GM10266 (cell line): ENCODE measurements around the gene DNAJC11.
"Not testable (repeated sequence)": the region's sequence is repeated elsewhere in the genome, so short reads cannot be mapped to it uniquely, and the experiment has no call there.

ENCODE experiments used
- DNase-seq: peaks from one replicate; pipeline ENCODE4 v3.0.0; 2012; ENCODE audit errors: extremely low spot score
- CTCF ChIP-seq: IDR thresholded peaks from 2 replicates; pipeline ENCODE4 v1.5.1; 2012; ENCODE audit warnings: mild to moderate bottlenecking, low read depth; ENCODE audit not compliant: control insufficient read depth, insufficient read depth; ENCODE audit errors: missing control alignments

DNAJC11 gene

DNA sequence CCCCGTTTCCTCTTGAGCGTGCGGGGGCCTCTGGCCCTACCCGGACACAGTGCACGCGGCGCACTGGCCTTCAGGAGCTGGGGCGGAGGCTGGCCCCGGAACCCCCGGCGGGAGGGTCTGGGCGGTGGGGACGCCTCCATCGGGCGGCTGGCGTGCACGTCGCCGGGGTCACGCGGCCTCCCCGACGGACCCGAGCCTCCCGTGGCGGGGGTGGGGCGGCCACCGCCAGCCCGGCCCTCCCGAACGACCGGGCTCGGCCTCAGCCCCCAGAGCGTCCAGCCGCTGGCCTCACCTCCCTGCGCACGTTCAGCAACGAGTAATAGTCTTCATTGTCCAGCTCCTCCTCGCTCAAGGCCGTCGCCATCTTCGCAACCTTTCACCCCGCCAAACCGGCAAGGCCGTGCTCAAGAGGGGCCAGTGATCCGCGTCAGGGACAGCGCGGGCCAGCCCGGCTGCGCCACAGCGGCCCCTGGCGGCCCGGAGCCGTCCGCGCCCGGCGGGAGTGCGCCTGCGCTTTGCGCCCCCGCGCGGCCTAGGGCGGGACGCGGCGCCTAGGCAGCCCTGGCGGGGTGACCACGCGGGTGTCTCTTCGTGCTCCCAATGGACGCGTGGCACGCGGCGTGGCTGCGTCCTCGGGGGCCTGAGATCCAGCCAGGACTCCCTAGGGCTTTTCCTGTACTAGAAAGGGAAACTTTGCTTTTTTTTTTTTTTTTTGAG lies at the start of gene DNAJC11:
Gene DNAJC11, minus strand, starts transcription at position 380 of the 717 bp plus-strand sequence. Its CDS starts 16 bp downstream, at position 364.
- DNase-seq, result peak; percentile 98
- peak; percentile 99 for TF ChIP-seq CTCF

DNA sequence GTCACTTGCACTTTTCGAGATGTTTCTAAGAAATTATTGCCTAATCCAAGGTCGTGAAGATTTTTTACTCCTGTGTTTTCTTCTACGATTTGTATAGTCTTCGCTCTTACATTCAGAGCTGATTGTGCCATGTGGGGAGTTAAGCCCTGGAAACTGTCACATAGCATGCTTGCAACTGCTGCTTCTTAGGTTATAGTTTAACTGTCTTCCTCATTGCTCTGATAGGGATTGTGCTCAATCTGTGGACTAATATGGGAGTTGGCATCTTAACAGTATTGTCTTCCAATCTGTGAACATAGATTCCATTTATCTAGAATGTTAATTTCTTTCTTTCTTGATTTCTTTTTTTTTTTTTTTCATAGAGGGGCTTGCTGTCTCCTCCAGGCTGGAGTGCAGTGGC lies 48.9 kb upstream of the DNAJC11 start:
- no peak for TF ChIP-seq CTCF

GRCh38 chr1:6747674-6748073 lies 46.1 kb upstream of the DNAJC11 start:
- TF ChIP-seq CTCF, result no peak

More for the DNA sequence above, 48.9 kb upstream of the DNAJC11 start:
- no peak for DNase-seq

GRCh38 chr1:6745073-6745472 lies 43.5 kb upstream of the DNAJC11 start:
- TF ChIP-seq CTCF, result no peak
- no peak for DNase-seq

More at GRCh38 chr1:6747674-6748073, 46.1 kb upstream of the DNAJC11 start:
- DNase-seq, result no peak

DNA sequence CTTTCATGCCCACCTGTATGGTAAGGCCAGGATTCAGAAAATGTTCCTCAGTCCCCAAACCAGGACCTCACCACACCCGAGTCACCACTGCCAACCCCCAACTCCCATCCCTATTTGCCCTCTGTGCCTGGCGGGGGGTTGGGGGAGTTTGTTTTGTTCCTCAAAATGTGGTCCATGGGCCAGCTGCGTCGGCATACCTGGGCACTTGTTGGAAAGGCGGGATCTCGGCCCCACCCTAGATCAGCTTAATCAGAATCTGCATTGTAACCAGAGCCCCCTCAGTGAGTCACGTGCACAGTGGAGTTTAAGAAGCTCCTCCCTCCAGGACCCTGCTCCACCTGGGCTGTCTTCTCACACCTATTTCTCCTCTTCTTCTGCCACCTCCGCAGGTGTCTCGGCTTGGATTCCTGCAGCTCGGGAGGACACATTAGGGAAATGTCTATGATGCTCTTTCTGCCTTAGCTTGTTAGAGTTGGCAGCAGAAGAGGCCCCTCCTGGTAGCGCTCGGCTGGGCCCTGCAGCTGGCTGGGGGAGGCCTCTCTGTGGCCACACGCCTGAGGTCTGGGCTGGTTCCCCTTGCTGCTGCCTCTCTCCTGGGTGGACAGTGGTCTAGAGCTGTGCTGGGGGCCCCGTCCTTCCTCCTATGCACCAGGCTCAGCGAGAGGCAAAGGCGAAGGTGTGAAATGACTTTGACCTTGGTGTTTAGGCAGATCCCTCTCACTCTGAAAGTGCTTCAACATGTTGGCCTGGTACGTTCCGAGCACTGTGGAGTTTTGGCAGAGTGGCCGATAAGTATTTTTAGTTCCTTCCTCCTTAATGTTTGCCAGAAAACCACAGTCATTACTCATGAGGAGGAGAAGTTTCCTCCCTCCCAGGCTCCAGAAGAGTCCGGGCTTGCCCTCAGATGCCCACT lies 41.8 kb upstream of the DNAJC11 start:
- peak; percentile 28 for DNase-seq
- TF ChIP-seq CTCF, result no peak

GRCh38 chr1:6742676-6743188 lies 41.1 kb upstream of the DNAJC11 start:
- DNase-seq, result not testable (repeated sequence)

- no peak for TF ChIP-seq CTCF
- DNase-seq, result no peak
Observed at GRCh38 chr1:6738987-6739676, 37.5 kb upstream of the DNAJC11 start.
